Astrocyte (in vitro differentiated cells and primary cell): ENCODE measurements around the gene ELMO1.

ENCODE experiments used
- CTCF ChIP-seq: IDR thresholded peaks from 2 replicates; pipeline ENCODE4 v1.5.1; 2011; ENCODE audit warnings: low read depth, mild to moderate bottlenecking, inconsistent platforms, low read length, moderate library complexity; ENCODE audit not compliant: insufficient read depth
- EZH2 ChIP-seq: IDR thresholded peaks from 2 replicates; pipeline ENCODE4 v1.6.1; 2012; ENCODE audit warnings: mild to moderate bottlenecking, low read length, inconsistent platforms; ENCODE audit not compliant: insufficient read depth

- TF ChIP-seq CTCF (no peak), EZH2 (no peak)
Observed at GRCh38 chr7:36958111-36958733, 490.4 kb downstream of the ELMO1 start.
